ENCODE results near the gene TOP2B.

Gene TOP2B

DNA sequence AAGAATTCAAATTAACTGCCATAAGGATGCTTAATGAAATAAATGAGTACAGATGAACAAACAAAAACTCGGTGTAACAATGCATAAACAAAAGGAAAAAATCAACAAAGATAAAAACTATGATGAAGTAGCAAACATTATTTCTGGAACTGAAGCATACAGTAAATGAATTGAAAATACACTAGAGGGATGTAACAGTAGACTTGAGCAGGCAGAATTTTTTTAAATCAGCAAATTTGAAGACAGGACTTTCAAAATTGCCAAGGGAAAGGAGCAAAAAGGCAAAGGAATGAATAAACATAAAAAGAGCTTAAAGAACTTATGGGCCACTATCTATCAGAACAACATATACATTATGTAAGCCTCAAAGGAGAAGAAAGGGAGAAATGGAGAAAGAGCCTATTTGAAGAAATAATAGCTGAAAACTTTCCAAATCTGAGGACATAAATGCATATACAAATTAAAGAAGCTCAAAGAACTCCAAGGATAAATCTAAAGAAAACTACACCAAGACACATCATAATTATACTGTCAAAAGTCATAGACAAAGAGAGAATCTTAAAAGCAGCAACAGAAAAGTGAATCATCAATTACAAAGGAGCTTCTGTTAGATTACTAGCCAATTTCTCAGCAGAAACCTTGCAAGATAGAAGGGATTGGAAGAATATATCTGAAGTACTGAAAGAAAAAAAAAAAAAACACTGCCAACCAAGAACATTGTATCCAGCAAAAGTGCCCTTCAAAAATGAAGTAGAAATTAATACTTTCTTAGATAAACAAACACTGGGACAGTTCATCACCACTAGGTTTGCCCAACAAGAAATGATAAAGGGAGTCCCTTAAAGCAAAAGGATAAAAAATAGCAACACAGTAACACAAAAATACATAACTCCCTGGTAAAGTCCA is 15.5 kb downstream of the TOP2B start:
- H3K4me3 ChIP-seq (ENCODE audit: low read length), result no peak overlapping the region
- TF ChIP-seq, protein P1, sequence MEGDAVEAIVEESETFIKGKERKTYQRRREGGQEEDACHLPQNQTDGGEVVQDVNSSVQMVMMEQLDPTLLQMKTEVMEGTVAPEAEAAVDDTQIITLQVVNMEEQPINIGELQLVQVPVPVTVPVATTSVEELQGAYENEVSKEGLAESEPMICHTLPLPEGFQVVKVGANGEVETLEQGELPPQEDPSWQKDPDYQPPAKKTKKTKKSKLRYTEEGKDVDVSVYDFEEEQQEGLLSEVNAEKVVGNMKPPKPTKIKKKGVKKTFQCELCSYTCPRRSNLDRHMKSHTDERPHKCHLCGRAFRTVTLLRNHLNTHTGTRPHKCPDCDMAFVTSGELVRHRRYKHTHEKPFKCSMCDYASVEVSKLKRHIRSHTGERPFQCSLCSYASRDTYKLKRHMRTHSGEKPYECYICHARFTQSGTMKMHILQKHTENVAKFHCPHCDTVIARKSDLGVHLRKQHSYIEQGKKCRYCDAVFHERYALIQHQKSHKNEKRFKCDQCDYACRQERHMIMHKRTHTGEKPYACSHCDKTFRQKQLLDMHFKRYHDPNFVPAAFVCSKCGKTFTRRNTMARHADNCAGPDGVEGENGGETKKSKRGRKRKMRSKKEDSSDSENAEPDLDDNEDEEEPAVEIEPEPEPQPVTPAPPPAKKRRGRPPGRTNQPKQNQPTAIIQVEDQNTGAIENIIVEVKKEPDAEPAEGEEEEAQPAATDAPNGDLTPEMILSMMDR (conservative IDR thresholded peaks at IDR 0.05; ENCODE audit: low read length), result no peak
- no peak for DNase-seq (ENCODE audit: low read depth)

GRCh38 chr3:25648107-25648535 is 16.6 kb downstream of the TOP2B start:
- no peak overlapping the region for H3K4me3 ChIP-seq (ENCODE audit: low read length)

DNA sequence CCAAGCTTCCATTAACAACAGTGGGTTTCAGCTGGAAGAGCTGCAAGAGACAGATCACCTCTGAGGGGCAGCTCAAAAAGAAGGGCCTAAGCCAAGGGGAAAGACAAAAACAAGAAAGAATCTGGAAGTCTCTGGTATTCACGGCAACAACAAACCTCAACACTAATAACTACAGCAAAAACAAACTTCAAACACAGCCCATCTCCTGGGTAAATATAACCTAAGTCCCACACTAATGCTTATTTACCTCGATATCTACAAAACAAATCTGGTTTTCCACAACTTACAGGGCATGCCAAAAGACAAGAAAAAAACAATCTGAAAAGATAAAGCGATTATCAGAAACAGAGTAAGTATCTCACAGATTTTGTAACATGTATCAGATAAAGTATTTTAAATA is 29.7 kb downstream of the TOP2B start:
- DNase-seq (ENCODE audit: low read depth), result no peak
- TF ChIP-seq, protein P1 (conservative IDR thresholded peaks at IDR 0.05; ENCODE audit: low read length), result no peak
- H3K4me3 ChIP-seq (ENCODE audit: low read length), result no peak overlapping the region

More at GRCh38 chr3:25648107-25648535, 16.6 kb downstream of the TOP2B start:
- TF ChIP-seq, protein P1 (conservative IDR thresholded peaks at IDR 0.05; ENCODE audit: low read length), result peak; percentile 98
- peak; percentile 77 for DNase-seq (ENCODE audit: low read depth)

DNA sequence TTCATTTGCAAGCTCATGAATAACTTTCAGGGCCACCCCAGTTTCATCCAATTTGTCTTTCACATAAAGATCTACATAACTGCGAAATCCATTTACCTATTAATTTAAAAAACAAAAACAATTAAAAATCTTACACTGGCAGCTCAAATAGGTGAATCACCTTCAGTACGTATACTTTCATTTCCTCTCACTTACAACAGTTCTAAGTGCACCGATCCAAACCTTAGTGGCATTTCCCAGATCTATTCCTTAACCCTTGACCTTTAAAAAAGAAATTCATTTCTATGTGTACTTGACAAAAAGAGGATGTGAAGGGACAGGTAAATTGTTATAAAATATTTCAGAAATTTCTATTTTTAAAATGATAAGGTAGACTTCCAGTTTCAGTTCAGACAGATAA is 30.8 kb downstream of the TOP2B start:
- DNase-seq (ENCODE audit: low read depth), result no peak
- TF ChIP-seq, protein P1 (conservative IDR thresholded peaks at IDR 0.05; ENCODE audit: low read length), result no peak

GRCh38 chr3:25631989-25632388 is 32.7 kb downstream of the TOP2B start:
- TF ChIP-seq, protein P1 (conservative IDR thresholded peaks at IDR 0.05; ENCODE audit: low read length), result no peak
- no peak for DNase-seq (ENCODE audit: low read depth)
- H3K4me3 ChIP-seq (ENCODE audit: low read length), result no peak overlapping the region

More for the DNA sequence above, 30.8 kb downstream of the TOP2B start:
- no peak overlapping the region for H3K4me3 ChIP-seq (ENCODE audit: low read length)

- no peak for DNase-seq (ENCODE audit: low read depth)
- TF ChIP-seq, protein P1 (conservative IDR thresholded peaks at IDR 0.05; ENCODE audit: low read length), result no peak
- no peak overlapping the region for H3K4me3 ChIP-seq (ENCODE audit: low read length)
Observed at GRCh38 chr3:25621087-25621486, 43.6 kb downstream of the TOP2B start.

GRCh38 chr3:25620493-25620892 is 44.2 kb downstream of the TOP2B start:
- no peak for DNase-seq (ENCODE audit: low read depth)
- TF ChIP-seq, protein P1 (conservative IDR thresholded peaks at IDR 0.05; ENCODE audit: low read length), result no peak
- no peak overlapping the region for H3K4me3 ChIP-seq (ENCODE audit: low read length)
